T-helper 9 cell (primary cell): ENCODE data around the gene PGPEP1.
"Not testable (repeated sequence)": the region's sequence is repeated elsewhere in the genome, so short reads cannot be mapped to it uniquely, and the experiment has no call there.

Experiments used
- DNase-seq: peaks from one replicate; pipeline ENCODE4 v3.0.0-alpha.2; 2020

PGPEP1 gene

DNA sequence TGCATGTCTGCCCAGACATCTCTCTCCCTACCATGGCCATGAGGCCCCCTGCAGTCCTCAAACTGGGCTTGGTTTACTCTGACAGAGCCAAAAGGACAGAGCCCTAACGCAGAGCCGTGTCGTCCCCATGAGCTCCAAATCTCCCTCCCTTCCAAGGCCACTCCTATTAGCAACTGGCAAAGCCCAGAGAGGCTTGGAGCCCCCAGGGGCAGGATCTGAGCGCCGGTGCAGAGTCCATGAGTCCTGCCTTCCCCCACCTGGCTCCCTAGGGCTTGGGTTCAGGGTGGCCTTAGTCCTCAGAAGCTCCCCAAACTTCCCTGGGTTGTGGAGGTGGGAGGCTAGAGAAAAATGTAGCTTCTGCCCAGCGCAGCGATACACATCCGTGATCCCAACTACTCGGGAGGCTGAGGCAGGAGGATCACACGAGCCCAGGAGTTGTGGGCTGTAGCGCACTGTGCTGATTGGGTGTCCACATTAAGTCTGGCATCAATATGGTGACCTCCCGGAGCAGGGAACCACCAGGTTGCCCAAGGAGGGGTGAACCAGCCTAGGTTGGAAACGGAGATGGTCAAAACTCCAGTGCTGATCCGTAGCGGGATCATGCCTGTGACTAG lies 7.4 kb upstream of the PGPEP1 start:
- DNase-seq = no peak

DNA sequence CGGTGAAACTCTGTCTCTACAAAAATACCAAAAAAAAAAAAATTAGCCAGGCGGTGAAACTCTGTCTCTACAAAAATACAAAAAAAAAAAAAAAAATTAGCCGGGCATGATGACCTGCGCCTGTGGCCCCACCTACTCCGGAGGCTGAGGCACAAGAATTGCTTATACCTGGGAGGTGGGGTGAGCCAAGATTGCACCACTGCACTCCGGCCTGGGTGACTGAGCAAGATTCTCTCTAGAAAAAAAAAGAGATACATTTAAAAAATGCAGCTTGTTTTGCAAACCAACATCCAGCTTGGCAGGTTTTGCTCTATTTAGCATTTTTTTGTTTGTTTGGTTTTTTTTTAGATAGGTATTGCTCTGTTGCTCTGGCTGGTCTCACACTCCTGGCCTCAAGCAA lies 6.7 kb upstream of the PGPEP1 start:
- DNase-seq = no peak

DNA sequence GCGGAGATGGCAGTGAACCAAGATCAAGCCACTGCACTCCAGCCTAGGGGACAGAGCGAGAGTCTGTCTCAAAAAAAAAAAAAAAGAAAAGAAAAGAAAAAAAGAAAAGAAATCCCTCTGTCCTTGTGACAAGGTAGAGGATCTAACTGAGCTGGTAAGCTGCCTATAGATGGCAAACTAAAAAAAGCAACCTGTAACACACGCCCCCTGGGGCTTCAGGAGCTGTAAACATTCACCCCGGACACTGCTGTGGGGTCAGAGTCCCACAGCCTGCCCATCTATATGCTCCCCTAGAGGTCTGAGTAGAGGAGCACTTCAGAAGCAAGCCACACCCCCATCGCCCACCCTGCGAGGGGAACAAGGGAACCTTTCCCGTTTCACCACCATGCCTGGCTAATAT lies 4.3 kb upstream of the PGPEP1 start:
- no peak for DNase-seq

DNA sequence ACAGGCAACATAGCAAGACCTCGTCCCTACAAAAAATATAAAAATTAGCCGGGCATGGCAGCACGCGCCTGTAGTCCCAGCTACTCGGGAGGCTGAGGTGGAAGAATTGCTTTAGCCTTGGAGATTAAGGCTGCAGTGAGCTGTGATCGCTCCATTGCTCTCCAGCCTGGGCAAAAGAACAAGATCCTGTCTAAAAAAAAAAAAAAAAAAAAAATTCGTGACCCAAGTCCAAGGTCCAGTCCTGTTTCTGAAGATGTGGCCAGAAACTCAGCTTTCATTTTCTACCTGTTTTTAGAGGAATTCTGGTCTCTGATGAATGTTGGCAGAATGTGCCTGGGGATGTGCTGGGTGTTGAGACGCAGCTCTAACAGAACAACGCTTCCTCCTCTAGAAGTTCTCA lies 1.9 kb upstream of the PGPEP1 start:
- no peak for DNase-seq

DNA sequence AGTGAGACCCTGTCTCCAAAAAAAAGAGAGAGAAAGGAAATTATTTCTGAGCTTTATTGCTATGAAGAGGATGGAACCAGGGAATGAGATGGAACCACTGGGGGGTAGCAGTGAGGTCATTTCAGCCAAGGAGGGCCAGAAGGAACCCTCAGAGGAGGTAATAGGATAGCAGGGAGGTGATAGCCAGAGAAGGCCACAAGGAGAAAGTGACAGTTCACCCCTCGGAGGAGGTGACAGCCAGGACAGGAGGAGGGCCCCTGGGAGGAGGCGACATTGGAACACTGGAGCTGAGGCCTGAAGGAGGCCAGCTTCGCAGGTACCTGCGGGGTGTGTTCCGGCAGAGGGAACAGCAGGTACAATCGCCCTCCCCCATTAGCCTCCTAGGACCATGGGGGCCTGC lies 675 bp upstream of the PGPEP1 start:
- no peak for DNase-seq

DNA sequence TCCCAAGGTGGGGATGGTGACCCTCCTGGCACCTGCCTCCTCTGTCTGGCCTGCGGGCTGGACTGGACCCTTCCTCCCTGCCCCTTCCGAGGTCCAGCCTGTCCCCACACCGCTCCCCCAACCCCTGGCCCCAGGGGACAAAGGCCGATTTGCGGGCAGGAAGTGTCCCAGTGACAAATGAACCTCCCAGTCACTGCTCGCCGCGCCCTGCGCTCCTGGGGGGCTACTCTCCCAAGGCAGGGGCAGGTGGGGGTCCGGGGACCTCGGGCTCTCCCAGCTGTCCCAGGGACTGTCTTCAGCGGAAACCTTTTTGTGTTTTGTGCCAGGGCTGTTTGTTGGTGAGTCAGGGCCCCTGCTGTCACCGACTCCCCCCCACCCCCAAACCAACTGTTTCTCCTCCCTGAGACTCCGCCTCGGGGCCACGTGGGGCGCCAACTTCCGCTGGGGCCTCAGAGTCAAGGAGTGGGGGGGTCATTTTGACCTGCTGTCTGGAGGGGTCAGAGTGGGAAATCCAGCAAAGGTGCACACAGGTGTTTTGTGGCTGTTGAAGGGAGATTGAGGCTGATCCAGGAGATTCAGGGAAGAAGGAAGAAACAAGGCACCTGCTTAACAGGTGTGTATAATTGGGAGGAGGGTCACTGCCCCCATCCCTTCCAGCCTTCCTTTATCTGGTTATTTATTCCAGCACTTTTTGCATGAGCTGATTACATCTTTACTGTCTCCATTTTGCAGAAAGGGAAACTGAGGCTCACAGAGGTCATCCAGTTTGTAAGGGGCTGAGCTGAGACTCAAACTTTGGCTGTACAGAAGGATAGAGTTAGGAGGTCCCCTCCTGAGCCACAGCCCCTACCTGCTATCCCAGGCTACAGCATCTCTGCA lies 831 bp downstream of the PGPEP1 start:
- DNase-seq = peak; percentile 34

DNA sequence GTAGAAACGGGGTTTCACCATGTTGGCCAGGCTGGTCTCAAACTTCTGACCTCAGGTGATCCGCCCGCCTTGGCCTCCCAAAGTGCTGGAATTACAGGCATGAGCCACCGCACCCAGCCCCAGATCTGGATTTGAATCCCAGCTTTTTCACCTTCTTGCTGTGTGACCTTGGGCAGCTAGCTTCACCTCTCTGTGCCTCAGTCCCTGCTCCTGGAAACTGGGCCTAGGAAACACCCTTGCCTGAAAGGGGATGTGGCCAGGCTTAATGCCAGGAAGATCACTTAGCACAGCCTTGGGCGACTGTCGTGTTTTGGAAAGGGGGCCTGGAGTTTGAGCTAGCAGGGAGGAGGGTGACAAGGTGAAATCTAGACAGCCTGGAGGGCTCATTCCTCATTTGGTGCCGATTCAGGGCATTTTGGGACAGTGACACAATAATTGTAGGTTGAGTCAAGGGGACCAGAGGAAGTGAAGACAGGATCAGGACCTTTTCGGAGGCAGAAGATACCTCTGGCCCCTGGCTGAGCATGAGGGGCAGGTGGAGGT lies 1.8 kb downstream of the PGPEP1 start:
- DNase-seq = no peak

DNA sequence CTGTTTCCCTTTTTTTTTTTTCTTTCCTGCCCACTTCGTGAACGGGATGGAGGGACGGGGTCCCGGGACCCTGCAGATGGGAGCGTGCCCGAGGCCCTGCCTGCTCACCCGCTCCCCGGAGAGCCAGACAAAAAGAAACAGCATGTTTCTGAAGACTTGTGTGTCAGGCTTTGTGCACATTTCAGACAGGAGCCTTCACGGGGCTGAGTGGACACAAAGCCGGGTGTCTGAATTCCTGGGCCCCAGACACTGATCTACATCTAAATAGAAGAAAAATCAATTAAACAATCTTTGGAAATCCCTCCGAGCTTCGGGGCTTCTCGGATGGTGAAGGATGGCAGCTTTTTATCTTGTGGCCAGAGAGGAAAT lies 4.2 kb downstream of the PGPEP1 start:
- DNase-seq = no peak

DNA sequence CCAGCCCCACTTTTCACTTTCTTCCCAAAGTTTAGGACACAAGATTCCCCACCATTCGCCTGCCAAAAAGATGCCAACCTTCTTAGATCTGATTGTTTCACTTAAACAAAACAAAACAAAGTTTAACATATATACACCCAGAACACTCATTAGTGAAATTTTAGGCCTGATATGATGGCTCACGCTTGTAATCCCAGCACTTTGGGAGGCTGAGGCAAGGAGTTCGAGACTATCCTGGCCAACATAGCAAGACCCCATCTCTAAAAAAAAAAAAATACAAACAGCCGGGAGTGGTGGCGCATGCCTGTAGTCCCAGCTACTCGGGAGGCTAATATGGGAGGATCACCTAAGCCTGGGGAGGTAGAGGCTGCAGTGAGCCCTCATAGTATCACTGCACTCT lies 4.9 kb downstream of the PGPEP1 start:
- no peak for DNase-seq

DNA sequence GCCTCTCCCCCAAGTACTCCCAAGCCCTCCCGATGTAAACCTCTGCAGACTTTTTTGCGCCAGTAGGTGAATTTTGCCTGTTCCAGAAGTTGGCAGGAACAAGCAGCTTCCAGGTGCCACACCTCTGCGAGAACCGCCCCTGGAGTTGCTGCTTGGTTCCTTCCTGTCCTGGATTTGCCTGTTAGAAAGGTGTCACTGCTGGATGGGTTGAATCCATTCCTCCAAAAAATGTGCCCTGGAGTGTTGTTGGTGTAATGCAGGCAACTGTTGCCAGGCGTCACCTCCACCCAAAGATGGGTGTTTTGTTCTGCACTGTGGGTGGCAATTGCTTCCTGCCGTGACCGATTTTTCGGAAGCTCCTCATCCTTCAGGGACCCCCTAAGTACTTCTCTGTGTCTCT lies 5.7 kb downstream of the PGPEP1 start:
- DNase-seq = no peak

DNA sequence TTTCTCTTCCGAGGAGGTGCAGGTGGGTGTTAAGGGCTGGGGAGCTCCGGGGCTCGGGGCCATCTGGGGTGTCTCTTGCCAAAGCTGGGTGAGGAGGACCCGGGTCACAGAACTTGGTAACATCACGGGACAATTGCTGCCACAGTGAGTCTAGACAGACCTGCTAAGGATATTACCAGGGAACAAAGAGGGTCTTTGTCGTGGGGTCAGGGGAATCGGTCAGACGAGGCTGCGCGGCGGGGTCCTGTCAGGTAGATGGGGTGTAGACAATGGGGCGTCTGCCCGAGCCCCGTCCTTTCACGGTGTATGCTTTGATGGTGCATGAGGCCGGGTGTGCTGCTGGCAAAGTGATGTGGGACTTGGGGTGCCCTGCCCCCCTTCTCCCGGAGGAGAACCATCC lies 7.8 kb downstream of the PGPEP1 start:
- DNase-seq = no peak

DNA sequence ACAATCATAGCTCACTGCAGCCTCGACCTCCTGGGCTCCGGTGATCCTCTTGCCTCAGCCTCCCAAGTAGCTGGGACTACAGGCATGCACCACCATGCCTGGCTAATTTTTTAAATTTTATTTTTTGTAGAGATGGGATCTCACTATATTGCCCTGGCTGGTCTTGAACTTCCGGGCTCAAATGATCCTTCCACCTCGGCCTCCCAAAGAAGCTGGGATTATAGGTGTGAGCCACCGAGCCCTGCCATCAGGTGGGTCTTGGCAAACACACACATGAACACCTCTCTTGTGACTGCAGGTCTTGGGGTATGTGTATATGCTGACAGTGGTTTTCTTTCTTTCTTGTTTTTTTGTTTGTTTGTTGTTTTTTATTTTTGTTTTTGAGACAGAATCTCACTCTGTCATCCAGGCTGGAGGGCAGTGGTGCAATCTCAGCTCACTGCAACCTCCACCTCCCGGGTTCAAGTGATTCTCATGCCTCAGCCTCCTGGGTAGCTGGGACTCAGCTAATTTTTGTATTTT lies 8.5 kb downstream of the PGPEP1 start:
- DNase-seq = not testable (repeated sequence)

DNA sequence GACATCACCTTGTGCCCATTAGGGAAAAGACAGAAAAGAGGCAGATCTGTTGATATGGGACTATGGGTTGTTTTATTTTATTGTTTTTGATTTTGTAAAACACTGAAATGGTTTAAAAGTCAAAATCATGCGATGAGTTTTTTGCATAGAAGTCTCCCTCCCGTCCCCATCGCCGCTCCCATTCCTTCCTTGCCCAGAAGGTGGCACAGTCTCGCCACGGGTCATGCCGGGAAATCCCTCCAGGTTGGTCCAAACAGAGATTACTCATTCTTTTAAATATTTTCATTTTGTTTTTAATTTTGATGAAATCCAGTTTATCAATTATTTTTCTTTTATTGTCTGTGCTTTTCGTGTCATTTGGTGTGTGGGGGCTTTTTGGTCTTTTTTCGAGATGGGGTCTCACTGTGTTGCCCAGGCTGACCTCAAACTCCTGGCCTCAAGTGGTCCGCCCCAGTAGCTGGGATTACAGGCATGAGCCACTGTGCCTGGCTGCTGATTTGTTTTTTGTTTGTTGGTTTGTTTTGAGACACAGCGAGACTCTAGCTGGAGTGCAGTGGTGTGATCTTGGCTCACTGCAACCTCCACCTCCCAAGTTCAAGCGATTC lies 9.2 kb downstream of the PGPEP1 start:
- DNase-seq = no peak

DNA sequence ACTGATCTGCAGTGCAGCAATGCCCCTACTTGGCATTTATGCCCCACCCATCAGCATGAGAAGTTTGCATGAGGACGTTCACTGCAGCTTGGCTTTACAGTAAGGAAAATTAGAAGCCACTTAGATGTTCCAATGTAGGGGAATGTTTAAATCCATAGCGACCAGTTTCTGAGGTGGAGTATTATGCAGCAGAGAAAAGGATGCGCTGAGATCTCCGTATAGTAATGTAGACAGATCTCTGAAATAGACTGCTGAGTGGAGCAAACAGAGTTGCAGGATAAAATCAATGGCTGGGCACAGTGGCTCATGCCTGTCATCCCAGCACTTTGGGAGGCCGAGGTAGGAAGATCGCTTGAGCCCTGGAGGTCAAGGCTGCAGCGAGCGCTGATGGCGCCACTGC lies 10.1 kb downstream of the PGPEP1 start:
- DNase-seq = no peak

DNA sequence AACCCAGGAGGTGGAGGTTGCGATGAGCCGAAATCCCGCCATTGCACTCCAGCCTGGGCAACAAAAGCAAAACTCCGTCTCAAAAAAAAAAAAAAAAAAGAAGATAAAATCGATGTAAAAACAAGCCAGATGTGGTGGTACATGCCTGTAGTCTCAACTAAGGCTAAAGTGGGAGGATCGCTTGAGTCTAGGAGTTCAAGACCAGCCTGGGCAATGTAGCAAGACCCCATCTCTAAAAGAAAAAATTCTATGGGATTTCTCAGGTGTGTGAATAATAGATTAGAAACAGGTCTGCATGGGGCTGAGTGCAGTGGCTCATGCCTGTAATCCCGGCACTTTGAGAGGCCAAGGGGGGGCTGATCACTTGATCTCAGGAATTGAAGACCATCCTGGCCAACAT lies 11.1 kb downstream of the PGPEP1 start:
- no peak for DNase-seq

DNA sequence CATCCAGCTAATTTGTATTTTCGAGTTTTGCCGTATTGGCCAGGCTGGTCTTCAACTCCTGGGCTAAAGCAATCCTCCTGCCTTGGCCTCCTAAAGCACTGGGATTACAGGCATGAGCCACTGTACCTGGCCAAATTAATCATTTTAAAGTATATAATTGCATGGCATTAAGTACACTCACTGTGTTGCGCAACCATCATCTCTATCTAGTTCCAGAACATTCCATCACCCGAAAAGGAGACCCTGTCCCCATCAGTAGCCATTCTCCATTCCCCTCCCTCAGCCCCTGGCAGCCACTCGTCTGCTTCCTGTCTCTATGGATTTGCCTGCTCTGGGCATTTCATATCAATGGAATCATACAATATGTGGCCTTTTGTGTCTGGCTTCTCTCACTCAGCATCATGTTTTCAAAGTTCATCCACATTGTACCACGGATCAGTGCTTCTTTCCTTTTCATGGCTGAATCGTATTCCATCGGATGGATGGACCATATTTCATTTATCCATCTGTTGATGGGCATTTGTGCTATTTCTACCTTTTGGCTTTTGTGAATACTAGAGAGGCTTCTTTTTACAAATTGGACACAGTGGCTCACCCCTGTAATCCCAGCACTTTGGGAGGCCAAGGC lies 13.1 kb downstream of the PGPEP1 start:
- no peak for DNase-seq

DNA sequence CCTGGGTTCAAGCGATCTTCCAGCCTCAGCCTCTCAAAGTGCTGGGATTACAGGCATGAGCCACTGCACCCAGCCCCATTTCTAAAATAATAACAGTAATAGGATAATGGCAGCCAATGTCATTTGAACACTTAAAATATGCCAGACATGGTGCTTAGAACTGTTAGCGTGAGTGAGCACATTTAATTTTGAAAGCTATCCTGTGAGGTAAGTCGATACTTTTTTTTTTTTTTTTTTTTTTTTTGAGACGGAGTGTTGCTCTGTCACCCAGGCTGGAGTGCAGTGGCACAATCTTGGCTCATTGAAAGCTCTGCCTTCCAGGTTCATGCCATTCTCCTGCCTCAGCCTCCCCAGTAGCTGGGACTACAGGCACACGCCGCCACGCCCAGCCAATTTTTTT lies 14.3 kb downstream of the PGPEP1 start:
- DNase-seq = not testable (repeated sequence)

DNA sequence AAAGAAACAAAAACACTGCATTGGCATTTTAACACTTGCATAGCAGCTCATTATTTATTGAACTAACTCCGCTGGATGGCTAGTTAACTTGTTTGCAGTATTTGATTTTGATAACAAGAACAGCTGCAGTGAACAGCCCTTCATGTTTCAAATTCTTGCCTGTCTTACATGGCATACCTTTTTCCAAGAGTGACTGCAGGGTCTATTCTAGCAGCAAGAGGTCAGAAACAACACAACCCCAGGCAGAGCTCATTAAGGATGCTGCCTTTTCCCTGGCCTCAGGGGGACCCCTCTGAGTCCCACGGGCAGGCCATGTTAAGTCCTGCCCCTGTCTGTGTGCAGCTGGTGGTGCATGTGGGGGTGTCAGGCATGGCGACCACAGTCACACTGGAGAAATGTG lies 16.6 kb downstream of the PGPEP1 start:
- DNase-seq = no peak

DNA sequence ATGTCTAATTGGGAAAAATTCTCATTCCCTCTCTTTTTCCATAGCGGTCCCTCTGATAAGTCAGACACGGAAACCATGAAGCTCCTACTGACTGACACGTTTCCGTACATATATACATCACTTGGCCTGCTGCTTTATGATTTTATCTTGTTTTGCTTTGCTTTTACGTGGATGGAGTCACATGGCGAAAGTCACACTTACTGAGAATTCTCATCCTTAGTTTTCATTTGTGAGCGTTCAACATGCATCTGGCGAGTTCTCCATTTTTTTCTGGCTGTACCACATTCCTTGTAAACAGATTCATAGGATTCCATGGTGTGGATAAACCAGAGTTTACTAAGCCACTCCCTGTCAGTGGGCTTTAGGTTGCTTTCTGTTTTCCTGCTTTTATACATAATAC lies 21.2 kb downstream of the PGPEP1 start:
- DNase-seq = no peak

DNA sequence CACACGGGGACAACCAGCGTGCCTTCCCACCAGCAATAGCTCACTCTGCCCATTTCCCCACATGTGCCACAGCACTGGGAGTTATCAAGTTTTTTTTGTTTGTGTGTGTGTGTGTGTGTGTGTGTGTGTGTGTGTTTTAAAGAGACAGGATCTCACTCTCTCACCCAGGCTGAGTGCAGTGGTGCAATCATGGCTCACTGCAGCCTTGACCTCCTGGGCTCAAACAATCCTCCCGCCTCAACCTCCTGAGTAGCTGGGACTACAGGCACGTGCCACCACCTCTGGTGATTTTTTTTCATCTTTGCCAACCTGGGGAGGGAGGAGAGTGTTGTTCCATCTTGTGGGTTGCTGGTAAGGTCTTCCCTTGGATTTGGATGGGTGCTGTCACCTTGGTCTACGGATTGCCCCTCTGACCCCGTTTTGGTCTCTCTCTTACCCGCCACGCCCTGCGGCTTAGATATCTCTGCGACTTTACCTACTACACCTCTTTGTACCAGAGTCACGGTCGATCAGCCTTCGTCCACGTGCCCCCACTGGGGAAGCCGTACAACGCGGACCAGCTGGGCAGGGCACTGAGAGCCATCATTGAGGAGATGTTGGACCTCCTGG lies 22.6 kb downstream of the PGPEP1 start:
- DNase-seq = no peak

DNA sequence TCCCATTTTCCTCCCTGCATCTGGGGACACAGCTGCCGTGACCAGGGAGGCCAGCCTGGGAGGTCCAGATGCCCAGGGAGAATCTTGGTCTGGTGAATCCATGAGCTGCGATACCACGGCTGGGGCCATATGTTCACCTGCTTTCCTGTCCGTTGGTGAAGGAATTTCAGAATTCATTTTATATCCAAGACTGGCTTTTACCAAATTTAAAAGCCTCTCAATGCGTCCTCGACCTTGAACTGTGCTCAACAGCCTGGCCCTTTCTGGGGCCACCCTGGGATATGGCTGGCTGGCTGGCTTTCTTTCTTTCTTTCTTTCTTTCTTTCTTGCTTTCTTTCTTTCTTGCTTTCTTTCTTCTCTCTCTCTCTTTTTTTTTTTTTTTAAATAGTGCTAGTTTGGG lies 23.4 kb downstream of the PGPEP1 start:
- DNase-seq = no peak

DNA sequence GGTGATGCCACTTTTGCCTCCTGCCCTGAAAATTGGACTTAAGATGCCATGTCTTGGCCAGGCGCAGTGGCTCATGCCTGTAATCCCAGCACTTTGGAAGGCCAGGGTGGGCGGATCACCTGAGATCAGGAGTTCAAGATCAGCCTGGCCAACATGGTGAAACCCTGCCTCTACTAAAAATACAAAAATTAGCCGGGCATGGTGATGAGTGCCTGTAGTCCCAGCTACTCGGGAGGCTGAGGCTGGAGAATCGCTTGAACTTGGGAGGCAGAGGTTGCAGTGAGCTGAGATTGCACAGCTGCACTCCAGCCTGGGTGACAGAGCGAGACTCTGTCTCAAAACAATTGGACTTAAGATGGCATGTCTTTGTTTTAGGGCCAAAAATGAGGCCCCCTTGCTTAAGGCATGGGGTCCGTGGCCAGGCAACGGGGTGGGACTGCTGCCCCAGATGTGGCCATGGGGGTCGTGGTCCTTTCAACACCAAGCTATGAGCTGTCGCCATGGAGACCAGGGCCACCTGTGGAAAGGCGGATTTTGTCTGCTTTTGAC lies 24.0 kb downstream of the PGPEP1 start:
- not testable (repeated sequence) for DNase-seq
